NCI-H1417 treated with DMSO at 0.1 percent for 48 hours (cell line): ENCODE measurements around the gene OMG.
"Not testable (repeated sequence)": the region's sequence is repeated elsewhere in the genome, so short reads cannot be mapped to it uniquely, and the experiment has no call there.

ENCODE experiments used
- DNase-seq: peaks from one replicate; lab custom pipeline; 2025; lab: John Stamatoyannopoulos, UW

The OMG gene

GRCh38 chr17:31297090-31297489, at the start of gene OMG:
OMG (minus strand) TSS chr17:31297239; CDS start chr17:31296331, 908 bp downstream.
- DNase-seq: no peak

GRCh38 chr17:31345191-31345747, 48.2 kb upstream of the OMG start:
- DNase-seq: not testable (repeated sequence)

GRCh38 chr17:31339906-31340661, 43.0 kb upstream of the OMG start:
- DNase-seq: no peak

GRCh38 chr17:31329221-31329620, 32.2 kb upstream of the OMG start:
- DNase-seq: no peak

- DNase-seq: no peak
These were observed 31.1 kb upstream of the OMG start for GRCh38 chr17:31328160-31328535.

GRCh38 chr17:31327534-31328159, 30.6 kb upstream of the OMG start:
- no peak for DNase-seq

GRCh38 chr17:31323551-31323950, 26.5 kb upstream of the OMG start:
- DNase-seq: no peak

GRCh38 chr17:31321966-31322365, 24.9 kb upstream of the OMG start:
- no peak for DNase-seq

GRCh38 chr17:31321481-31321880, 24.4 kb upstream of the OMG start, which contains the start of gene EVI2A:
EVI2A (minus strand) TSS chr17:31321622; CDS start chr17:31319013, 2,609 bp downstream.
- no peak for DNase-seq

- no peak for DNase-seq
These were observed 23.8 kb upstream of the OMG start for GRCh38 chr17:31320791-31321190.

GRCh38 chr17:31320241-31320640, 23.2 kb upstream of the OMG start:
- no peak for DNase-seq

GRCh38 chr17:31318851-31319661, 22.0 kb upstream of the OMG start:
- no peak for DNase-seq

GRCh38 chr17:31318298-31318801, 21.3 kb upstream of the OMG start:
- no peak for DNase-seq

- DNase-seq: no peak
These were observed 17.7 kb upstream of the OMG start for GRCh38 chr17:31314782-31315100.

GRCh38 chr17:31313982-31314781, 17.1 kb upstream of the OMG start, which contains the start of gene EVI2B:
EVI2B (minus strand) TSS chr17:31314054; CDS start chr17:31305609, 8,445 bp downstream.
- DNase-seq: no peak

GRCh38 chr17:31312223-31312622, 15.2 kb upstream of the OMG start:
- not testable (repeated sequence) for DNase-seq

GRCh38 chr17:31311526-31311925, 14.5 kb upstream of the OMG start:
- DNase-seq: no peak

GRCh38 chr17:31310886-31311285, 13.8 kb upstream of the OMG start:
- DNase-seq: no peak

GRCh38 chr17:31310260-31310659, 13.2 kb upstream of the OMG start:
- DNase-seq: no peak

GRCh38 chr17:31309556-31309955, 12.5 kb upstream of the OMG start:
- DNase-seq: no peak
